ENCODE data around the gene HMSD. TPM values are rescaled to one million over a fixed set of nuclear protein-coding genes. Genes with fewer than 3 reads are reported as not detected.

HMSD gene
- total and polyA plus RNA-seq, 2 of the 4 experiments (the other 2 are of a cell fraction): 0.17 to 0.36 TPM

DNA sequence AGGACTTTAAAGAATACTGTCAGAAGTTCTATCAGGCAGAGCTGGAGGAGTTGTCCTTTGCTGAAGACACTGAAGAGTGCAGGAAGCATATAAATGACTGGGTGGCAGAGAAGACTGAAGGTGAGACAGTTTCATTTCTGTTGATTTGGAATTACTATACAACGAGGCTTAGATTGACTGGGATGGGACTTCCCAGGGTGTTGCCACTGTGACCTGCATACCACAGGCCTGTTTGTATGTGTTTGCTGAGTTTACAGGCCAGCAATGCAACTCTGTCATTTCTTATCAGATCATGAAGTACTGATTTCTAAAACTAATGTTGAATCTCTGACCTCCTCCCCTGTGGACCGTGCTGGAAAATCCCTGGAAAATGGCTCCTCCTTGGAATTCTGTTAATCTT, 32.6 kb downstream of the HMSD start:
- POLR2A ChIA-PET (ENCODE audit: unreplicated experiment): no interaction called here
- DNase-seq: no peak
- no peak for TF ChIP-seq FOS (IDR thresholded peaks at IDR 0.05; ENCODE audit: low read depth, low read length)
- TF ChIP-seq, protein P1, sequence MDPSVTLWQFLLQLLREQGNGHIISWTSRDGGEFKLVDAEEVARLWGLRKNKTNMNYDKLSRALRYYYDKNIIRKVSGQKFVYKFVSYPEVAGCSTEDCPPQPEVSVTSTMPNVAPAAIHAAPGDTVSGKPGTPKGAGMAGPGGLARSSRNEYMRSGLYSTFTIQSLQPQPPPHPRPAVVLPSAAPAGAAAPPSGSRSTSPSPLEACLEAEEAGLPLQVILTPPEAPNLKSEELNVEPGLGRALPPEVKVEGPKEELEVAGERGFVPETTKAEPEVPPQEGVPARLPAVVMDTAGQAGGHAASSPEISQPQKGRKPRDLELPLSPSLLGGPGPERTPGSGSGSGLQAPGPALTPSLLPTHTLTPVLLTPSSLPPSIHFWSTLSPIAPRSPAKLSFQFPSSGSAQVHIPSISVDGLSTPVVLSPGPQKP (IDR thresholded peaks at IDR 0.05; ENCODE audit: borderline replicate concordance, low read depth, low read length): no peak
- TF ChIP-seq, protein P2, sequence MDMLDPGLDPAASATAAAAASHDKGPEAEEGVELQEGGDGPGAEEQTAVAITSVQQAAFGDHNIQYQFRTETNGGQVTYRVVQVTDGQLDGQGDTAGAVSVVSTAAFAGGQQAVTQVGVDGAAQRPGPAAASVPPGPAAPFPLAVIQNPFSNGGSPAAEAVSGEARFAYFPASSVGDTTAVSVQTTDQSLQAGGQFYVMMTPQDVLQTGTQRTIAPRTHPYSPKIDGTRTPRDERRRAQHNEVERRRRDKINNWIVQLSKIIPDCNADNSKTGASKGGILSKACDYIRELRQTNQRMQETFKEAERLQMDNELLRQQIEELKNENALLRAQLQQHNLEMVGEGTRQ (IDR thresholded peaks at IDR 0.05; ENCODE audit: low read depth, low read length): no peak
- no peak for TF ChIP-seq RAD21 (IDR thresholded peaks at IDR 0.05; ENCODE audit: low read length)
- TF ChIP-seq SMC3 (IDR thresholded peaks at IDR 0.05; ENCODE audit: low read depth, low read length): no peak
- no peak for TF ChIP-seq MAZ (IDR thresholded peaks at IDR 0.05; ENCODE audit: borderline replicate concordance, low read depth, low read length)
- TF ChIP-seq CEBPB (IDR thresholded peaks at IDR 0.05; ENCODE audit: low read depth, low read length): no peak
- no peak for TF ChIP-seq RCOR1 (IDR thresholded peaks at IDR 0.05; ENCODE audit: insufficient replicate concordance, low read length)
- no peak for TF ChIP-seq RFX5 (IDR thresholded peaks at IDR 0.05; ENCODE audit: low read depth, low read length)
- TF ChIP-seq POLR2A (IDR thresholded peaks at IDR 0.05; ENCODE audit: low read depth, low read length): no peak
- TF ChIP-seq CHD1 (IDR thresholded peaks at IDR 0.05; ENCODE audit: low read depth, low read length): no peak
- TF ChIP-seq, protein P3, sequence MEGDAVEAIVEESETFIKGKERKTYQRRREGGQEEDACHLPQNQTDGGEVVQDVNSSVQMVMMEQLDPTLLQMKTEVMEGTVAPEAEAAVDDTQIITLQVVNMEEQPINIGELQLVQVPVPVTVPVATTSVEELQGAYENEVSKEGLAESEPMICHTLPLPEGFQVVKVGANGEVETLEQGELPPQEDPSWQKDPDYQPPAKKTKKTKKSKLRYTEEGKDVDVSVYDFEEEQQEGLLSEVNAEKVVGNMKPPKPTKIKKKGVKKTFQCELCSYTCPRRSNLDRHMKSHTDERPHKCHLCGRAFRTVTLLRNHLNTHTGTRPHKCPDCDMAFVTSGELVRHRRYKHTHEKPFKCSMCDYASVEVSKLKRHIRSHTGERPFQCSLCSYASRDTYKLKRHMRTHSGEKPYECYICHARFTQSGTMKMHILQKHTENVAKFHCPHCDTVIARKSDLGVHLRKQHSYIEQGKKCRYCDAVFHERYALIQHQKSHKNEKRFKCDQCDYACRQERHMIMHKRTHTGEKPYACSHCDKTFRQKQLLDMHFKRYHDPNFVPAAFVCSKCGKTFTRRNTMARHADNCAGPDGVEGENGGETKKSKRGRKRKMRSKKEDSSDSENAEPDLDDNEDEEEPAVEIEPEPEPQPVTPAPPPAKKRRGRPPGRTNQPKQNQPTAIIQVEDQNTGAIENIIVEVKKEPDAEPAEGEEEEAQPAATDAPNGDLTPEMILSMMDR (conservative IDR thresholded peaks at IDR 0.05; ENCODE audit: low read depth, low read length): no peak
- no peak for TF ChIP-seq NFE2L2 (IDR thresholded peaks at IDR 0.05; ENCODE audit: low read depth, low read length)
- no peak for TF ChIP-seq MAFK (IDR thresholded peaks at IDR 0.05; ENCODE audit: low read depth, low read length)
- no peak for TF ChIP-seq MXI1 (IDR thresholded peaks at IDR 0.05; ENCODE audit: borderline replicate concordance, low read depth, low read length)
- no peak for TF ChIP-seq BHLHE40 (IDR thresholded peaks at IDR 0.05; ENCODE audit: low read depth, low read length)
- H3K18ac ChIP-seq (ENCODE audit: low read depth, low read length): no peak overlapping the region
- no TSS peak for BruUV-seq (replicated peaks)
- no peak overlapping the region for H2BK5ac ChIP-seq (ENCODE audit: low read depth, low read length, poor library complexity, severe bottlenecking)
- intact Hi-C loops (cut with micrococcal nuclease): no loop called here
- H2BK120ac ChIP-seq (ENCODE audit: low read depth, low read length): no peak overlapping the region
- no peaks in the 10 kb centered on the region for H3K27me3 ChIP-seq (ENCODE audit: control insufficient read depth, insufficient read depth, low read length)
- no peak overlapping the region for H4K8ac ChIP-seq (ENCODE audit: low read depth in 2 of 2, low read length in 2 of 2)
- no peak overlapping the region for H3K4ac ChIP-seq (ENCODE audit: low read depth, low read length)
- no peak overlapping the region for H4K91ac ChIP-seq (ENCODE audit: insufficient read depth, low read depth, low read length)
- CTCF ChIA-PET: no interaction called here
- no peak overlapping the region for H3K4me2 ChIP-seq (ENCODE audit: low read depth, low read length)
- in situ Hi-C loops (cut with MboI; ENCODE audit: low sequenced_read_pairs): no loop called here
- dilution Hi-C loops (cut with HindIII; ENCODE audit: low sequenced_read_pairs, unreplicated experiment): no loop called here
- H3K27ac ChIP-seq (ENCODE audit: insufficient read depth, low read length): no peak overlapping the region
- H4K5ac ChIP-seq (ENCODE audit: low read depth, low read length): no peak overlapping the region
- no peaks in the 10 kb centered on the region; the same call in 1 of the 2 replicates for H3K9me1 ChIP-seq (ENCODE audit: insufficient read depth, low read length)
- no CpG with 5 or more reads among the region's 2 CpGs for WGBS, 2 experiments (ENCODE audit: extremely low coverage in 2 of 2, insufficient read length in 1 of 2)
- peaks cover 20% of the 10 kb centered on the region for H3K36me3 ChIP-seq (ENCODE audit: control insufficient read depth, insufficient read depth, low read length)
- peaks cover 21 to 36% of the 10 kb centered on the region in 2 experiments for H3K79me1 ChIP-seq (ENCODE audit: low read depth in 1 of 2, low read length in 2 of 2)
- H2AK5ac ChIP-seq (ENCODE audit: low read depth, low read length): no peak overlapping the region
- H3K4me1 ChIP-seq (ENCODE audit: control insufficient read depth, insufficient read depth, low read length): no peaks in the 10 kb centered on the region
- no peak overlapping the region for H3K23ac ChIP-seq (ENCODE audit: low read depth, low read length)
- H3K56ac ChIP-seq (ENCODE audit: extremely low read depth, insufficient read depth, low read length): no peak overlapping the region
- H2AK9ac ChIP-seq (replicated peaks; ENCODE audit: low read depth, low read length, poor library complexity): no peak overlapping the region
- H2BK15ac ChIP-seq (ENCODE audit: low read depth, low read length): no peak overlapping the region
- H3K14ac ChIP-seq (replicated peaks; ENCODE audit: low read depth, low read length): no peak overlapping the region
- no peak overlapping the region for H3K9ac ChIP-seq (ENCODE audit: low read depth, low read length)
- no peaks in the 10 kb centered on the region for H4K20me1 ChIP-seq (ENCODE audit: insufficient read depth, low read length)
- ATAC-seq (ENCODE audit: low read depth): no peak
- no peak overlapping the region for H3K4me3 ChIP-seq (ENCODE audit: insufficient read depth, low read depth, low read length)
- no peak overlapping the region for H2BK20ac ChIP-seq (ENCODE audit: low read depth, low read length)
- H3K9me3 ChIP-seq (ENCODE audit: control insufficient read depth, insufficient read depth, low read length): no peaks in the 10 kb centered on the region
- no peak overlapping the region for H2AFZ ChIP-seq (replicated peaks; ENCODE audit: low read length, poor library complexity)

Data from IMR-90 (cell line).